ENCODE data around the gene PPP3CB.
A peak's percentile ranks its signal among the peaks of the same experiment; 100 is the strongest.

Gene PPP3CB

DNA sequence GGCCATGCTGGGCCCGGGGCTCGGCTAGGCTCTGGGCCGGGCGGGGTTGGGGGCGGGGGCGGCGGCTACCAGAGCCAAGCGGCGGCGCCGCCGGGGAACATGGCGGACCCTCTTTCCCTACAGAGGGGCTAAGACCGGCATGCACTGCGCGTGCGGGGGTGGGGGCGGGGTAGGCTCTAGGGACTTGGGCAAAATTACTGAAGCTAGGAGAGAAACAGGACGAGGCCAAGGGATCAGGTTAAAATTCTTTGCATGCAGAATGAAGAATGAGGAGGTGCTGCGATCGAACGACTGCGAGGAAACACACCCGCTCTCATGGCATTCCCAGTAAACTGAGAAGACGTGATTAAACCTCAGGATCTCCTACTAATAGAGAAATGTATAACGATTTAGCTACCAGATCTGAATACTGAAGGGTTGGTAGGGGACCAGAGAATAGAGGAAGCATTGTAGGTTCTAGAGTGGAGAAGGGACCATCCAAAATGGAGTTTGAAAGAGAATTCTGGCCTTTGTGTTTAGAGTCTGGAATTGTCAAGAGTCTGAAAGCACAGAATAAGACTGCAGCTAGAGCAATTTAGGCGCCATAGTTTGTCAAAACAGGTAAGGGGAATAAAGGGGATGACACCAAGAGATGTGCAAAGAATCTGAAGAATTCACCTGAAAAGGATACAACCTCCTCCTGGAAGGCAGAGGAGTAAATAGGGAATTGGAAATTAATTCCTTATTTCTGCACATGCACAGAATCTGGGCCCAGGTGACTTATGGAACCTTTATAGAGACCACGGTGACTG lies at the start of gene PPP3CB:
TSS of gene PPP3CB (minus strand) at position 141 of the 791 bp plus-strand sequence. CDS start at position 6, 135 bp downstream.
- DNase-seq (ENCODE audit: low read depth, low spot score) = peak; percentile 99

- DNase-seq (ENCODE audit: low read depth, low spot score) = no peak
Observed at GRCh38 chr10:73545357-73545756, 49.5 kb upstream of the PPP3CB start.

DNA sequence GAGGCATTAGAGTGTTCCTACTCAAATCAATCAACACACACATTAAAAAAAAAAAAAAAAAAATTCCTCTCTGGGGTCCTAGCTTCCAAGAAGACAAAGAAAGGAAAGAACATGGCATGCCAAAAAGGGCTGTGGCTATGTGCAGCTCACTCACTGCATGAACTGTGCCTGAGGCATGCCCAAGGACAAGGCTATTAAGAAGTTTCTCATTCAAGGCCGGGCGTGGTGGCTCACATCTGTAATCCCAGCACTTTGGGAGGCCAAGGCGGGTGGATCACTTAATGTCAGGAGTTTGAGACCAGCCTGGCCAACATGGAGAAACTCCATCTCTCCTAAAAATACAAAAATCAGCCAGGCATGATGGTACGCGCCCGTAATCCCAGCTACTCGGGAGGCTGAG lies 41.9 kb upstream of the PPP3CB start:
- DNase-seq (ENCODE audit: low read depth, low spot score) = no peak

- no peak for DNase-seq (ENCODE audit: low read depth, low spot score)
Observed at GRCh38 chr10:73537288-73537687, 41.5 kb upstream of the PPP3CB start.

DNA sequence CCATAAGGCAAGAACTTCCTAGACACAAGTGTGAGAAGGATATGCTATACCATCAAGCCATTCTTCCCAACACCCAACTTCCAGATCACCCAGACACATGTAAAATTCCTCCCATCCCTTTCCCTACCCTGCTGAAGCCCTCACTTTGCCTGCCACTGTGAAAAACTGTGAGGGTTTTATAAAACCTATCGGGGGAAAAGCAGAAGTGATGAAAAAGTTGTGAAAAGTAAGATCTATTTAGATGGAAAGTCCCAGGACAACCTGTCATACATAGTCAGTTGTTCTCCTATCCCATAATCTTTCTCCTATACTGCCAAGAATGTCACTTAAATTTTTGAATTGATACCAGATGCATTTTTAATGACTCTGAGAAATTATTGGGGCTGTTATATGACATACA lies 39.0 kb upstream of the PPP3CB start:
- no peak for DNase-seq (ENCODE audit: low read depth, low spot score)

GRCh38 chr10:73529089-73529832 lies 33.4 kb upstream of the PPP3CB start:
- DNase-seq (ENCODE audit: low read depth, low spot score) = peak; percentile 78

DNA sequence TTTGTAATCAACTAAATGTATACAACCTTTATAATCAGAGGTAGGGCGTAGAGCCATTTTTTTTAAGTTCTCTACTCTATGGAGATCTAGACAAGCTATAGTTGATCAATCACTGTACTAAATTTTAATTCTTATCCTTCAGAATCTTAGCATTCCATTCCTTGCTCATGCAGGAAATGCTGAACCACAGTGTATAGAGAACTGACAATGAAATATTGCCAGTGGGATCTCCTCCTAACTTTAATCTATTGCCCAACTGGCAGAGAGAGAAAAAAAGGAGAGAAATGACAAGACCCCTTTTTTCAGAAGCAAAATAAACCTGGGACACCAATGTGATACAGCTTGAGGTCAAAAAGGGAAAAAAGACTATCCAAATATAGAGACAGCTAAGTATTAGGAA lies 26.4 kb upstream of the PPP3CB start:
- peak; percentile 8 for DNase-seq (ENCODE audit: low read depth, low spot score)

DNA sequence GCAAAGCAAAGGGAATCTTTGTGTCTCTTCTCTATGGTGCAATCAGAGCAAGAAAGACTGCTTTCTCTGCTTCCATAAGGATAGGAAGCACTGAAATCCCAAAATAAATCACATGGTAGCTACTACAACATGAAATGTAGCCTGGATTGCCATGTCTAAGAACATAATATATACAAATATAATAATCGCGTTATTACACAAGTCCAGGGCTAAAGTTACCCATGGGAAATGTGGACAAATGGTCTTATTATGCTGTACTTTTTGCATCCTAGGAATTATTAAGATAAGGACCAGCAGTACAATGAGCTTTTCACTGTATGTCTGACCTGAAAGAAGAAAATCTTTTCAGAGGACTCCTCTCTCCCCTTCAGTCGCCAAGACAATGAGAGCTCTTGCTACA lies 23.5 kb upstream of the PPP3CB start:
- no peak for DNase-seq (ENCODE audit: low read depth, low spot score)

GRCh38 chr10:73517166-73517888 lies 21.5 kb upstream of the PPP3CB start:
- DNase-seq (ENCODE audit: low read depth, low spot score) = peak; percentile 70

- no peak for DNase-seq (ENCODE audit: low read depth, low spot score)
Observed at GRCh38 chr10:73512207-73512743, 16.5 kb upstream of the PPP3CB start.

- no peak for DNase-seq (ENCODE audit: low read depth, low spot score)
Observed at GRCh38 chr10:73509695-73510094, 13.9 kb upstream of the PPP3CB start.

DNA sequence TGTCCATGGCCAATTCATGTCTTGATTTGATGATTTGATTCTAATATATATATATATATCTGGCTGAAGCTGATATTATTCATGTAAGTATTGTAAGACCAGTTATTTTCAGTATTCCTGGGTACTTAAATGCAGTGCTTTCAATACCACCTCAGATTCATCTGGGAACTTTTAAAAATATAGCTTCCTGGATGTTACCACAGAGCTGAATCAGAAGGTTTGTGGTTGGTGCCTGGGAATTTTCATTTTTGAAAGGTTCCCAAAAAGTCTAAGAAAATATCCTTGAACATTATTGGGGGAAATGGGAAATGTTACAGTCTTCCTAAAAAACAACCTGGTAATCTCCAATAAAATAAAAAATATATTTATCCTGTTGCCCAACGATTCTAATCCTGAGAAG lies 10.7 kb upstream of the PPP3CB start:
- DNase-seq (ENCODE audit: low read depth, low spot score) = peak; percentile 19

DNA sequence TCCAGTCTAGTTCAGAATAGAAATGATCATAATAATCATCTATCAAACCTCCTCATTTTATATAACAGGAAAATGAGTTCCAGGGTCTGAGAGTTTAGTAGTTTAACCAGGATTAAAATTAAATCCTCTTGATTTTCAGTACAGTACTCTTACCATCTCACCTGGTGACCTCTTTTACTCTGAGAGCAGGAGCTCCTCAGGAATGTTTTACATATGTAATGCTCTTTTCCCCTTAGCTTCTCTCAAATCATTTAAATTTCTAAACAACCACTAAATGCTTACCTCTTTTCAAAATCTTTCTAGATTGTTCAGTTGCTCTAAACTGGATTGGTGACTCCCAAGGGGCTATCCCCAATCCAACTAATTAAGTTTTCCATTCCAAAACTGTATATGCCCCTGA lies 10.2 kb upstream of the PPP3CB start:
- DNase-seq (ENCODE audit: low read depth, low spot score) = no peak

- no peak for DNase-seq (ENCODE audit: low read depth, low spot score)
Observed at GRCh38 chr10:73503037-73503436, 7.2 kb upstream of the PPP3CB start.

- DNase-seq (ENCODE audit: low read depth, low spot score) = no peak
Observed at GRCh38 chr10:73501651-73502050, 5.8 kb upstream of the PPP3CB start.

DNA sequence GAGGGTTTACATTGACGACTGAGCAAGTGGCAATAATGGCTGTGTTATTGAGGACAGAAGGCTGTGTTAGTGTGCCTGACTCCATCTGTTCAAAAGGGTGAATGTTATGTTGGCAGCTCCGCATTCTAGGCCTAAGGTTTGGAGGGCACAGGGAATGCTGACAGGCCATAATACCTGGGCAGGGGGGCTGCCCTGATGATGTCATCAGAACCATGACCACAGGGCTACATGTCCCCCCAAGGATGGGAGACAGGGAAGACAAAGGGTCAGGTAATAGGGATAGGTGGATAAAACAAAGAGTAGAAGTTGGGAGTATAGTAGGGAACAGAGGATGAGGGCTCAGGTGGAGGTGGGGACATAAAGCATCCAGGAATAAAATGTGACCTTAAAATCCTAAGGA lies 1.8 kb upstream of the PPP3CB start:
- DNase-seq (ENCODE audit: low read depth, low spot score) = no peak

DNA sequence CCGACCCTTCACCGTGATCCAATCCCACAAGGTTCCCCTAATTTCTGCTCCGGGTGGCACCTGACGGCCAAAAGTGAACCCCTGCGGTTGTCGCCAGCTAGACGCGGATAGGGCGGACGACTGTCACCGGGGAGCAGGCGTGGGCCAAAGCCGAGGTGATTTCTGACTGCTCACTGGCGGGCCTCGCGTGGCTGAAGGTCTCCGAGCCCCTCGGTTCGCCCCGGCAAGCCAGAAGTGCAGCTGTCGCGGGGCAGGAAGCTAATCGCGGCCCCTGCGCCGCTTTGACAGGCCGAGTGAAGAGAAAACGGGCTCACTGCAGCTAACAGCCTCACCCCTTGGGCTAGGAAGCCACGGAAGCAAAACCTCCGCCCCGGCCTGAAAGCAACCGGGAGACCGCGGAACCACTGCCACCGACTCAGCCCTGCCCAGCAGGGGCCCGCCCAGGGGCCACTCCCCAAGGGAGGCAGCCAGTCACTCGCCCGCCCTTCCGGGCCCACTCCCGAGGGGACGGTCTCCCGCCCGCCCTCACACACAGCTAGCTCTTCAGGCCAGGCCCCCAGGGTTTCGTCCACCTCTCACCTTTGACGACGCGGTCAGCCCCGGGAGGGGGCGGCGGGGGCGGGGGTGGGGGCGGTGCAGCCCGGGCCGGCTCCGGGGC lies 469 bp downstream of the PPP3CB start:
- DNase-seq (ENCODE audit: low read depth, low spot score) = peak; percentile 92

- no peak for DNase-seq (ENCODE audit: low read depth, low spot score)
Observed at GRCh38 chr10:73494877-73495225, 973 bp downstream of the PPP3CB start.

DNA sequence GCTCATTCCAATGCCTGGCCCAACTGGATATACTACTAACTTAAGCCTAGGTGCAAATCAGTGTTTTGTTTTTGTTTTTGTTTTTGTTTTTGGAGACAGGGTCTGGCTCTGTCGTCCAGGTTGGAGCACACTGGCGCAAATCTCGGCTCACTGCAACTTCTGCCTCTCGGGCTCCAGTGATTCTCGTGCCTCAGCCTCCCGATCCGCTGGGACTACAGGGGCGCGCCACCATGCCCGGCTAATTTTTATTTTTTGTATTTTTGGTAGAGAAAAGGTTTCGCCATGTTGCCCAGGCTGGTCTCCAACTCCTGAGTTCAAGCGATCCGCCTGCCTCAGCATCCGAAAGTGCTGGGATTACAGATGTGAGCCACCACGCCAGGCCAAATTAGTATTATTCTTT lies 1.6 kb downstream of the PPP3CB start:
- no peak for DNase-seq (ENCODE audit: low read depth, low spot score)

DNA sequence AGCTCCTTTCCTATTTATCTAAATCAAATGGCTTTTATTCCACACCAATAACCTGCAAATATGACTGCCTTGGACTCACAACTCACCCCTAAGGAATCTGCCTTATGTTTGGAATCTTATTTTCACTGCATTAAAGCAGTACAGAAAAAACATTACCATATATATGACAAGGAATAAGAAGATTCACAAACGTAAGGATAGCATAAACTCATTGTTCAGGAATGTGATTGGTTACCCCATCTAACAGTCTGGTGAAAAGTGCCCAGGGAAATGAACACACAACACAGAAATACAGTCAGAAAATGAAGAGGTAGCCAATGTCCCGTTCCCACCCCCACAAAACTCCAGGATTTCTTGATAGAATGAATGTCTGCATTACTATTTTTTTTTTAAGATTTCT lies 2.0 kb downstream of the PPP3CB start:
- DNase-seq (ENCODE audit: low read depth, low spot score) = peak; percentile 44

DNA sequence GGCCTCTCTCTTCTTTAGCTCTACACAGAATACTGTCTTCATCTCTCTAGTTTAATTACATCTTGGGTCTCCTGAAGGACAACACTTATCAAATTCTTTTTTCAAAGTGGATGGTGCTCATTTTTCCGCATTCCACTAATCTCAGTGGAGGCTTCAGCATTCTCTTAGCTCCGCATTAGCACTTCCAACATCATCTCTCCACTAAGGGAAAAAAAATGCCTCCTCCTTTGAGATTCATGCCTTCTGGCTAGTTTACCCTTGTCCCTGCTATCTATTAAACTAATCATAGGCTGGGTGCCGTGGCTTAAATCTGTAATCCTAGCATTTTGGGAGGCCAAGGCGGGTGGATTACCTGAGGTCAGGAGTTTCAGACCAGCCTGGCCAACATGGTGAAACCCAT lies 9.2 kb downstream of the PPP3CB start:
- no peak for DNase-seq (ENCODE audit: low read depth, low spot score)

DNA sequence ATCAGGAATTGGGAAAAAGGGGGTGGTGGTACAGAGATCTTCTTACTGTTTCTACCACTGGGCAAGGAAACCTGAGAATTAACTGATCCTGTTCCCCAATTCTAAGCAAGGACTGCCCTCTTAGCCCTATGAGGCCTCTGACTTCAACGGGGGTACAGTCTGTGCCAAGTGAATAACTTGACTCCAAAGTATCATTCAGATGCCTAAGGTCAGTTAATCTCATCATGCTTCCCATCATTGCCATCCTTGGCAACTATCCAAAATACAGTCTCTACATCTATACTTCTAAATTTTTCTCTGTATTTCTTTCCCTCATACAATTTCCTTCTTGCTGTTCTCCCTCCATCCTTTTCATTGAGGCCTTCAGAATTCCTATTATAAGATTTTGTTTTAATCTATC lies 10.5 kb downstream of the PPP3CB start:
- no peak for DNase-seq (ENCODE audit: low read depth, low spot score)

Data from astrocyte of the hippocampus (primary cell).